MM.1S (cell line): ENCODE measurements around the gene WDR38.
A peak's percentile ranks its signal among the peaks of the same experiment; 100 is the strongest.

Experiments
- DNase-seq: peaks from one replicate; pipeline ENCODE4 v3.0.0-alpha.2; 2015
- H2AFZ ChIP-seq: fragments of 300-600 bp; sonication (generic); 2 replicates; pipeline ENCODE4 v1.6.0; 2016; ENCODE audit warnings: antibody characterized with exemption, low read length
- H3F3A ChIP-seq: fragments of 300-600 bp; sonication (generic); 2 replicates; pipeline ENCODE4 v1.6.1; 2016; ENCODE audit warnings: mild to moderate bottlenecking, antibody characterized with exemption, low read length, moderate library complexity, mixed read lengths; ENCODE audit not compliant: insufficient read depth
- H3K27ac ChIP-seq: fragments of 300-600 bp; sonication (generic); 2 replicates; pipeline ENCODE4 v1.5.1; 2016; ENCODE audit warnings: mild to moderate bottlenecking, low read length
- H3K27me3 ChIP-seq: fragments of 300-600 bp; sonication (generic); replicated peaks from 2 replicates; pipeline ENCODE4 v1.6.0; 2016; ENCODE audit warnings: low read length; ENCODE audit not compliant: insufficient read depth
- H3K36me3 ChIP-seq: fragments of 300-600 bp; sonication (generic); replicated peaks from 2 replicates; pipeline ENCODE4 v1.6.1; 2016; ENCODE audit warnings: mild to moderate bottlenecking, low read length, mixed read lengths; ENCODE audit not compliant: insufficient read depth
- H3K4me1 ChIP-seq: fragments of 300-600 bp; sonication (generic); 2 replicates; pipeline ENCODE4 v1.6.1; 2016; ENCODE audit warnings: low read length, mixed read lengths
- H3K4me2 ChIP-seq: fragments of 300-600 bp; sonication (generic); 2 replicates; pipeline ENCODE4 v1.6.0; 2016; ENCODE audit warnings: low read depth, low read length
- H3K4me3 ChIP-seq: fragments of 300-600 bp; sonication (generic); 2 replicates; pipeline ENCODE4 v1.5.1; 2016; ENCODE audit warnings: low read length, mixed read lengths
- H3K79me2 ChIP-seq: fragments of 300-600 bp; sonication (generic); 2 replicates; pipeline ENCODE4 v1.6.1; 2016; ENCODE audit warnings: mixed run types, low read length, mixed read lengths
- H3K9ac ChIP-seq: fragments of 300-600 bp; sonication (generic); 2 replicates; pipeline ENCODE4 v1.6.1; 2016; ENCODE audit warnings: low read length, mixed read lengths
- H3K9me2 ChIP-seq: fragments of 300-600 bp; sonication (generic); replicated peaks from 2 replicates; pipeline ENCODE4 v1.6.1; 2016; ENCODE audit warnings: mild to moderate bottlenecking, low read length, mixed read lengths; ENCODE audit not compliant: insufficient read depth
- H3K9me3 ChIP-seq: fragments of 300-600 bp; sonication (generic); replicated peaks from 2 replicates; pipeline ENCODE4 v1.6.1; 2016; ENCODE audit warnings: mild to moderate bottlenecking, low read length, mixed read lengths; ENCODE audit not compliant: insufficient read depth
- H4K20me1 ChIP-seq: fragments of 300-600 bp; sonication (generic); 2 replicates; pipeline ENCODE4 v1.6.1; 2016; ENCODE audit warnings: mild to moderate bottlenecking, low read length, moderate library complexity, mixed read lengths; ENCODE audit not compliant: insufficient read depth
- EZH2 ChIP-seq: fragments of 300-600 bp; sonication (generic); optimal IDR thresholded peaks from 2 replicates; pipeline ENCODE3; 2017; ENCODE audit warnings: low read depth, mild to moderate bottlenecking, antibody characterized with exemption, low read length, mixed read lengths
- EZH2phosphoT487 ChIP-seq: fragments of 300-600 bp; sonication (generic); IDR thresholded peaks from 2 replicates; pipeline ENCODE4 v1.6.1; 2018; ENCODE audit warnings: antibody characterized with exemption, low read length
- TF ChIP-seq, protein P1 (sequence below): fragments of 300-600 bp; sonication (generic); IDR thresholded peaks from 2 replicates; pipeline ENCODE4 v1.5.1; 2016; ENCODE audit warnings: antibody characterized with exemption, low read length, mixed read lengths

Gene WDR38

DNA sequence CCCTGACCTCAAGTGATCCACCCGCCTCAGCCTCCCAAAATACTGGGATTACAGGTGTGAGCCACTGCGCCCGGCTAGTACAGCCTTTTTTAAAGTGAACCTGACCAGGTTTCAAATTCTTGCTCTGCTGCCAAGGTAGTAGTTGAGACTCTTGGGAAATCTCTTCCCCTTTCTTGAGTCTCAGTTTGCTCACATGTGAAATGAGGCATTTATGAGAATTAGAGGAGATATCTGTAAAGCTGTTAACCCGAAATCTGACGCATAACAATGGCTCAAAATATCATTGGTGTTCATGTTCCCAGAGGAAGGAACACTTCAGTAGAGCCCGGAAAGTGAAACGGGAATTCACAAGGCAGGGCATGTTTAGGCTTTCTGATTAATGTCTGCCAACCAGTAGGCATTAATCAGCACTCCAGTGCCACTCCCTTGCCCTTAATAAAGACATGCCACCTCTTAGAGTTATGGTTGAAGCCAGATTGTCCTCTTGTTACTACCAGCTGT, 10.2 kb downstream of the WDR38 start:
- TF ChIP-seq, protein P1, sequence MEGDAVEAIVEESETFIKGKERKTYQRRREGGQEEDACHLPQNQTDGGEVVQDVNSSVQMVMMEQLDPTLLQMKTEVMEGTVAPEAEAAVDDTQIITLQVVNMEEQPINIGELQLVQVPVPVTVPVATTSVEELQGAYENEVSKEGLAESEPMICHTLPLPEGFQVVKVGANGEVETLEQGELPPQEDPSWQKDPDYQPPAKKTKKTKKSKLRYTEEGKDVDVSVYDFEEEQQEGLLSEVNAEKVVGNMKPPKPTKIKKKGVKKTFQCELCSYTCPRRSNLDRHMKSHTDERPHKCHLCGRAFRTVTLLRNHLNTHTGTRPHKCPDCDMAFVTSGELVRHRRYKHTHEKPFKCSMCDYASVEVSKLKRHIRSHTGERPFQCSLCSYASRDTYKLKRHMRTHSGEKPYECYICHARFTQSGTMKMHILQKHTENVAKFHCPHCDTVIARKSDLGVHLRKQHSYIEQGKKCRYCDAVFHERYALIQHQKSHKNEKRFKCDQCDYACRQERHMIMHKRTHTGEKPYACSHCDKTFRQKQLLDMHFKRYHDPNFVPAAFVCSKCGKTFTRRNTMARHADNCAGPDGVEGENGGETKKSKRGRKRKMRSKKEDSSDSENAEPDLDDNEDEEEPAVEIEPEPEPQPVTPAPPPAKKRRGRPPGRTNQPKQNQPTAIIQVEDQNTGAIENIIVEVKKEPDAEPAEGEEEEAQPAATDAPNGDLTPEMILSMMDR: no peak
- no peak for TF ChIP-seq EZH2
- no peak for TF ChIP-seq EZH2phosphoT487
- Histone ChIP-seq H3K4me1 (peaks cover 13% of the 10 kb centered on the region; the same call in 1 of the 2 replicates), H3K9me3 (no peaks in the 10 kb centered on the region), H3K9me2 (no peaks in the 10 kb centered on the region), H3K36me3 (peaks cover 20% of the 10 kb centered on the region), H4K20me1 (peaks cover 27% of the 10 kb centered on the region), H3K79me2 (peaks cover 46% of the 10 kb centered on the region), H3K9ac (no peak overlapping the region), H3F3A (peaks cover 48% of the 10 kb centered on the region), H3K27ac (no peak overlapping the region), H3K4me3 (no peak overlapping the region), H2AFZ (no peak overlapping the region), H3K27me3 (no peaks in the 10 kb centered on the region), H3K4me2 (no peak overlapping the region)
- no peak for DNase-seq

DNA sequence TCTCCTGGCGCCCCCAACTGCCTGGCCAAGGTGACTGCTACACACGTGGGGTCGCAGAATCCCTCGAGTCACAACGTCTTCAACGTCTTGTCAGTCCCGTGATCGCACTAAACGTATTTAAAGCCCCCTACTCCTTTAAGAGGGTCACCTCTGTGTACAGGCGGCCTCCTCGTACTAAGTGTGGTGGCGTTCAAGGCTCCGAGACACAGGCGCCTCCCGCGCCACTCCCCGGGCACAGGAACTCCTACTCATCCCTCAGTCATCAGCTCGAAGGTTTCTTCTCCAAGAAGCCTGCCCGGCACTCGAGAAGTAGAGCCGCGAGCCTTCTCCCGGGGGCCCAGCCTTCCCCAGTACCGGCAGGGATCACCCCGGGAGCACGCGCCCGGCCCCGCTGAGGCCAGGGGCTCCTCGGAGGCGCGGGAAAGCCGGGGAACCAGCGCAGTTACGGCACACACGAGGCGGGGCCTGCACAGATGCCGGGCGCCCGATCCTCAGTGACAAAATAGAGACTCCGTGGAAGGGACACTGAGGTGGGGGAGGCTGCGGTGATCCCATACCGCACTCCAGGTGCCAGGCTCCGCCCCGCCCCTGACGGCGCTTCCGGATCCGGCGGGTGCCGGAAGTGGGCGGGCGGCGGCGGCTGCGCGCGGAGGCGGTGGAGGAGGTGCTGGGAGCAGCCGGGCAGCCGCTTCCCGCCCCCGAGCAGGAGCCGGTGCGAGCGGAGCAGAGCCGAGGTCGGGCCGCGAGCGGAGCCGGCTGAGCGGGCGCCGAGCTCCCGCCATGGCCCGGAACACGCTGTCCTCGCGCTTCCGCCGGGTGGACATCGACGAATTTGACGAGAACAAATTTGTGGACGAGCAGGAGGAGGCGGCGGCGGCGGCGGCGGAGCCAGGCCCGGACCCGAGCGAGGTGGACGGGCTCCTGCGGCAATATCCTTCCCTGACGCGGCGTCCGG, 15.5 kb downstream of the WDR38 start:
- peak overlapping the region; percentile 98 for H3K9ac ChIP-seq
- H3K9me3 ChIP-seq: no peaks in the 10 kb centered on the region
- H3K79me2 ChIP-seq: peaks cover 64% of the 10 kb centered on the region
- no peak for TF ChIP-seq EZH2
- TF ChIP-seq, protein P1: peak; percentile 41
- no peak for TF ChIP-seq EZH2phosphoT487
- peak; percentile 91 for DNase-seq
- peaks cover 6% of the 10 kb centered on the region for H3K36me3 ChIP-seq
- H3K27ac ChIP-seq: peak overlapping the region; percentile 98
- peaks cover 31% of the 10 kb centered on the region for H3K4me1 ChIP-seq
- H3K4me2 ChIP-seq: peak overlapping the region; percentile 96
- no peaks in the 10 kb centered on the region for H3K27me3 ChIP-seq
- peak overlapping the region; percentile 90 for H3K4me3 ChIP-seq
- H2AFZ ChIP-seq: peak overlapping the region; percentile 87
- H3K9me2 ChIP-seq: no peaks in the 10 kb centered on the region
- 0 out of 2 replicates have a peak, but pooled peaks cover 8% of the 10 kb centered on the region for H4K20me1 ChIP-seq
- H3F3A ChIP-seq: peaks cover 45% of the 10 kb centered on the region

DNA sequence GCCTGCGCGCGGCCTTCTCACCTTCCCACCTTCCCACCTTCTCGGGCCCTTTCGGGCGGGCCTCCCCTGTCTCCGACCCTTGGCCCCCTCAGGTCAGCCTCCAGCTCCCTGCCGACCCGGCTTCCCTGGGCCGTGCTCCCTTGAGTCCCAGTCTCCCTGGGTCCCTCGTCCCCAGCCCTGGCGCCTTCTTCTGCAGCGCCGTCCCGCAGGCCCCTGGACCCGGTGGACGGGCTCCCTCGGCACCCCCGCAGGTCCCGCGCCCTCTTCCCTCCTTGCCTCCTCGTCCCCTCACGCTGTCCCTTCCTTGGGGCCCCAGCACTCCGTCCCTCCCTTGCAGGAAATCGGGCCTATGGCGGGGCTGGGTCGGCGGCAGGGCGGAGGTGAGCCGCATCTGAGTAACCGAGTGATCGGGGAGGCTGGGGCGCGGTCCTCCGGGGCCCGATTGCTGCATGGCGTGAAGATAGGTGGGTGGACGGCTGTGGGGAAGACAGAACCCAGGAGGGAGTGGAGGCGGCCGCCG, 16.3 kb downstream of the WDR38 start:
- Histone ChIP-seq H3K9me3 (no peaks in the 10 kb centered on the region), H3K4me1 (peaks cover 31% of the 10 kb centered on the region), H4K20me1 (peaks cover 13% of the 10 kb centered on the region; the same call in 1 of the 2 replicates), H3K36me3 (peaks cover 6% of the 10 kb centered on the region), H3K79me2 (peaks cover 72% of the 10 kb centered on the region), H3F3A (peaks cover 45% of the 10 kb centered on the region), H3K27ac (peak overlapping the region; percentile 98), H3K9ac (peak overlapping the region; percentile 98), H2AFZ (0 out of 2 replicates have a peak overlapping the region, but pooled peaks have one; percentile 0), H3K4me2 (peak overlapping the region; percentile 96), H3K9me2 (no peaks in the 10 kb centered on the region), H3K4me3 (peak overlapping the region; percentile 90), H3K27me3 (no peaks in the 10 kb centered on the region)
- DNase-seq: peak; percentile 31
- TF ChIP-seq EZH2phosphoT487 (no peak), EZH2 (no peak)
- TF ChIP-seq, protein P1: no peak
